GM13977 (cell line): ENCODE data around the gene SCN5A.

ENCODE experiments used
- DNase-seq: peaks from one replicate; pipeline ENCODE4 v3.0.0; 2012; ENCODE audit warnings: low spot score
- in situ Hi-C: fragments of 300-500 bp; cut with MboI; formaldehyde crosslinking; loops from one replicate; pipeline ENCODE4 v1.12.0; 2022; ENCODE audit warnings: low sequenced_read_pairs, low pct_unique_long_range_greater_than_20kb, mixed read lengths, inconsistent platforms; ENCODE audit not compliant: unreplicated experiment
- TF ChIP-seq, protein P1 (sequence below): IDR thresholded peaks from 2 replicates; pipeline ENCODE4 v1.5.1; 2012; ENCODE audit warnings: mild to moderate bottlenecking, control low read depth; ENCODE audit not compliant: insufficient read depth; ENCODE audit errors: extremely low read depth, missing control alignments

Gene SCN5A

DNA sequence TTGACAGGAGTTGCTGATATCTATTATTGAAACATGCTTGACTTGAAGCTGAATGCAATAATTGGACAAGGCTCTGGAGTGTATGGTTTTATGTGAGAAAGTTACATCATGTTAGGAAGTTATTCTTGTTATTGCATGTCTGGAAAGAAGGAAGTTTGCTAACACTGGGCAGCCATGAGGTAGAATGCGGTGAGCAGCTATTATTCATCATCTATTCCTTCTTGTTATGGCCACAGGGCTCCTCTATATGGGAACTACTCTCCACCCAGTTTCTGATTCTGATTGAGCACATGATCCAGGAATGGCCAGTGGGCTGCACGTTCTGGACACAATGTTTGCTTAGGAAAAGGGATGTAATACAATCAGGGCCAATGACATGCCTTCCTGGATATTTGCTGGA lies 37.8 kb upstream of the SCN5A start:
- no peak for DNase-seq
- TF ChIP-seq, protein P1, sequence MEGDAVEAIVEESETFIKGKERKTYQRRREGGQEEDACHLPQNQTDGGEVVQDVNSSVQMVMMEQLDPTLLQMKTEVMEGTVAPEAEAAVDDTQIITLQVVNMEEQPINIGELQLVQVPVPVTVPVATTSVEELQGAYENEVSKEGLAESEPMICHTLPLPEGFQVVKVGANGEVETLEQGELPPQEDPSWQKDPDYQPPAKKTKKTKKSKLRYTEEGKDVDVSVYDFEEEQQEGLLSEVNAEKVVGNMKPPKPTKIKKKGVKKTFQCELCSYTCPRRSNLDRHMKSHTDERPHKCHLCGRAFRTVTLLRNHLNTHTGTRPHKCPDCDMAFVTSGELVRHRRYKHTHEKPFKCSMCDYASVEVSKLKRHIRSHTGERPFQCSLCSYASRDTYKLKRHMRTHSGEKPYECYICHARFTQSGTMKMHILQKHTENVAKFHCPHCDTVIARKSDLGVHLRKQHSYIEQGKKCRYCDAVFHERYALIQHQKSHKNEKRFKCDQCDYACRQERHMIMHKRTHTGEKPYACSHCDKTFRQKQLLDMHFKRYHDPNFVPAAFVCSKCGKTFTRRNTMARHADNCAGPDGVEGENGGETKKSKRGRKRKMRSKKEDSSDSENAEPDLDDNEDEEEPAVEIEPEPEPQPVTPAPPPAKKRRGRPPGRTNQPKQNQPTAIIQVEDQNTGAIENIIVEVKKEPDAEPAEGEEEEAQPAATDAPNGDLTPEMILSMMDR, result no peak
- in situ Hi-C loops, result no loop called here

DNA sequence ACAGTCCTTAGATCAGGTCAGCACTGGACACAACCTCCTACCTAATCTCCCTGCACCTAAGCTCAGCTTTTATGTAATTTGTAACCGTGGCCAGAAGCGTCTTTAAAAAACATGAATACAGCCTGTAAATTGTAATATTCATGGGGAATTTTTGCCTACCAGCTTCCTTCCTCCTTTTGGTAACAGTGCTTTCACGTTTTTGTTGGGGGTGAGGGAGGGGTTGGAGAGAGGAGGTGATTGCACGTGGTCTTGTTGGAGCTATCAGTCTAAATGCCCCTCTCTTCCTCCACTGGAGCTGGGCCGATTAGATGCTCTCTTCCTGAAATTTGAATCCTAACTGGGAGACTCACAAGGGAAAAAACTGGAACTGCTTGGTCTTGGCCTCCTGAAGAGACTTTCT lies 35.1 kb upstream of the SCN5A start:
- in situ Hi-C loops, result no loop called here
- TF ChIP-seq, protein P1, result no peak
- DNase-seq, result no peak

DNA sequence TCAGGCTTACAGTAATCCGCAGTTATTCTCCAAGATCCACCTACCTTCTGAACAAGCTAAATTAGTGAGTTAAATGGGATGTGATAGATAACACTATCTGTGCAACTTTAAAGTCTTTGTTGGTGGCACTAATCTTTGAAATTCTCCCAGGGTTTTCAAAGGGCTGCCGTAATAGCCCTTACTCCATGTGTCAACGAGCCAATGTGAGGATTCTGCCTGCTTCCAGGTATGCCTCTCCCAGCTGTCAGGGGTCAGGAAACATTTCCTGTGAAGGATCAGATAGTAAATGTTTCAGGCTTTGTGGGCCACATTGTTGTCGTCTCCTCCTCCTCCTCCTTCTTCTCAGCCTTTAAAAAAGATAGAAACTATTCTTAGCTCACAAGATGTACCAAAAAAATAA lies 20.2 kb upstream of the SCN5A start:
- DNase-seq, result no peak
- TF ChIP-seq, protein P1, result no peak
- in situ Hi-C loops, result no loop called here

DNA sequence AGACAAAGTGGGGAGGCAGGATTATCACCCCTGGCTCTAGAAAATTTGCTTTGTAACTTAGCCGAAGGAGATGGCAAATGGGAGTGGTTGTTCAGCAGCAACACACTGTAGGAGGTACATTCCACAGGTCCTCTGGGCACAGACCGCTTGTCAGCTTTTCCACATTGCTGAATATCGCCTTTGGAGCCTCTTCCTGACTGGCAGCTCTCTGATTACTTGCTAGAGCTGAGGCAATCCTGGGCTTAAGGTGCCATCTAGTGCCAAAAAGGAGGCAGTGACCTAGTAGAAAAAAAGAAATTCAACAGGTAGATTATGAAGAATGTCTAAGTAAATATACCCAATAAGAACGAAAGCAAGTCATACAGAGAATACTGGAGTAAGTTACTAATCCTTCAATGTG lies 13.1 kb upstream of the SCN5A start:
- no peak for DNase-seq
- in situ Hi-C loops, result no loop called here

DNA sequence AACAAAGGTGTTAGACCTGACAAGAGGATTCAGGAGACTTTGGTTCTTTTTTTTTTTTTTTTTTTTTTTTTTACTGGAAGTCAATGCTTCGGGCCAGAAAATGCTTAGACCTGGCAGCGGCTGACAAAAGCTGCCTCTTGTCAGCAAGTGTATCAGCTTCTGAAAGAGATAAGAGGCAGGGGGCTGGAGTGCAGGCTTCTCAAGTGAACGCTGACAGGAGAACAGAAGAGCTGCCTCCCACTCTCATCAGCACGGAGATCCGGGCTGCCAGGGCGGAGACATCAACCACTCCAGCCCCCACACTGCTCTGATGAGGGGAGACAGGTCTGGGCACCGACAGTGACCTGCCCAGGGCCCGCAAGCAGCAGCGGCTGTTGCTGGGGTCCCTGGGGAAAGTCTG lies 9.4 kb upstream of the SCN5A start:
- in situ Hi-C loops, result no loop called here
- no peak for DNase-seq
- TF ChIP-seq, protein P1, result no peak

More for the DNA sequence above, 13.1 kb upstream of the SCN5A start:
- TF ChIP-seq, protein P1, result peak; percentile 33

DNA sequence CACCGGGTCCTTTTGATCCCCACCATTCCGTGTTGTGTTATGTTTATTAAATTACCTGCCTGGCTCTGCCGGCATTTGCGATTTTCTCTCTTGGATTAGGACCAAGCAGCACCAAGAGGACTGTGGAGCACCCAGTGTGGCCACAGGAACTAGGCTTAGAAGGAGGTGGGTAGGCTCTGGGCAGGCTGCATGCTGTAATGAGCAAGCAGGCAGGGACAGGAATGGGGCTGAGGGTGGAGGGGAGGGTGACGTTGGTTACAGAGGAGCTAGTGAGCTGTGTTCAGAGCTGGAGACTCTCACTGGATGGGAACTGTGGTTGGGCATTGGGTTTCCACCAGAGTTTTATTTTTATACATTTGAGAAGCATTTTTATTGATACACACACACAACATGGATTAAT lies 7.9 kb upstream of the SCN5A start:
- in situ Hi-C loops, result no loop called here
- DNase-seq, result no peak

More for the DNA sequence above, 7.9 kb upstream of the SCN5A start:
- TF ChIP-seq, protein P1, result no peak
